Nucleus accumbens (tissue), 56 donors: ENCODE data around the gene NEK9.

ENCODE experiments used
- DNase-seq, 56 donors: peaks; one replicate each; lab custom pipeline; 2025; lab: John Stamatoyannopoulos, UW

The NEK9 gene

GRCh38 chr14:75126679-75127473 lies at the start of gene NEK9:
Gene NEK9, minus strand, starts transcription at chr14:75127048. Its CDS starts 127 bp downstream, at chr14:75126921.
- peak; percentile 11 to 94 (median 84) for DNase-seq

GRCh38 chr14:75176142-75176820 lies 49.4 kb upstream of the NEK9 start, which contains the start of gene TMED10:
Gene TMED10, minus strand, starts transcription at chr14:75176612. Its CDS starts 33 bp downstream, at chr14:75176579.
- peak in 55 of 56 donors; percentile 45 to 98 (median 84) for DNase-seq

GRCh38 chr14:75175677-75176141 lies 48.9 kb upstream of the NEK9 start:
- DNase-seq, result no peak

GRCh38 chr14:75174066-75174465 lies 47.2 kb upstream of the NEK9 start:
- no peak for DNase-seq

GRCh38 chr14:75170772-75171171 lies 43.9 kb upstream of the NEK9 start:
- DNase-seq, result no peak

GRCh38 chr14:75168586-75169335 lies 41.9 kb upstream of the NEK9 start:
- DNase-seq, result no peak

GRCh38 chr14:75167325-75167724 lies 40.5 kb upstream of the NEK9 start:
- no peak for DNase-seq

- peak in 52 of 56 donors; percentile 21 to 88 (median 72) for DNase-seq
Observed at GRCh38 chr14:75165586-75166391, 38.9 kb upstream of the NEK9 start.

- no peak for DNase-seq
Observed at GRCh38 chr14:75164809-75165208, 38.0 kb upstream of the NEK9 start.

- DNase-seq, result no peak
Observed at GRCh38 chr14:75163677-75164076, 36.8 kb upstream of the NEK9 start.

GRCh38 chr14:75162631-75163030 lies 35.8 kb upstream of the NEK9 start:
- no peak for DNase-seq

GRCh38 chr14:75158843-75159614 lies 32.2 kb upstream of the NEK9 start:
- DNase-seq, result no peak

GRCh38 chr14:75156901-75157300 lies 30.1 kb upstream of the NEK9 start:
- no peak for DNase-seq

GRCh38 chr14:75156111-75156510 lies 29.3 kb upstream of the NEK9 start:
- DNase-seq, result no peak

GRCh38 chr14:75155169-75155568 lies 28.3 kb upstream of the NEK9 start:
- DNase-seq, result no peak

GRCh38 chr14:75153295-75153694 lies 26.4 kb upstream of the NEK9 start:
- no peak for DNase-seq

GRCh38 chr14:75151851-75152250 lies 25.0 kb upstream of the NEK9 start:
- DNase-seq, result no peak

- DNase-seq, result peak in 2 of 56 donors; percentile 18 to 25
Observed at GRCh38 chr14:75150637-75151036, 23.8 kb upstream of the NEK9 start.

- DNase-seq, result no peak
Observed at GRCh38 chr14:75150150-75150549, 23.3 kb upstream of the NEK9 start.
